Measurements from ENCODE around the gene IQCH.
"Not testable (repeated sequence)": the region's sequence is repeated elsewhere in the genome, so short reads cannot be mapped to it uniquely, and the experiment has no call there.

Gene IQCH

DNA sequence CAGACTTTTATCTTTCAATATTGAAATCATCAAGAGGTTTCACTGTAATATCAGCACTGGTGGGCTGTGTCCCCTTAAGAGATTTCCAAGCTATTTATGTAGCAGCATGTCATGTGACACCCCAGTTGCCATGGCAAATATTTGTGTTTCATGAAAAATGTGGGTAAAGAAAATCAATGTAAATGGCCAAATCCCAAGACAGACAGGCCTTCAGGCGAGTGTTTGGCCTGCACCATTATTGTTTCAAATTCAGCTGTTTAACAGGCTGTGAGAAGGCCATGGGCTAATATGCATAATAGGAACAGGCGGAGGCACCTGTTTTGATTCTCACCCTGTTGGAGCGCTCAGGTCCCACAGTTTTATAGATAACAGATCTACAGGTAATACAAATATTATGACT lies 104.2 kb downstream of the IQCH start:
- Histone ChIP-seq H3K27me3 (ENCODE audit: insufficient read depth, insufficient read length) (no peaks in the 10 kb centered on the region), H3K36me3 (ENCODE audit: insufficient read depth, insufficient read length, low read length) (no peaks in the 10 kb centered on the region), H3K9me3 (ENCODE audit: insufficient read depth, low read length) (no peaks in the 10 kb centered on the region), H3K4me1 (ENCODE audit: insufficient read depth, insufficient read length) (no peaks in the 10 kb centered on the region), H3K4me3 (ENCODE audit: insufficient read length, low read depth) (no peak overlapping the region), H3K9ac (ENCODE audit: insufficient read length, low read depth) (no peak overlapping the region)
- no peak for TF ChIP-seq SUZ12 (IDR thresholded peaks at IDR 0.05; ENCODE audit: extremely low read depth, insufficient read depth, insufficient read length)
- TF ChIP-seq ZNF274 (IDR thresholded peaks at IDR 0.05; ENCODE audit: low read depth, low read length) = no peak
- TF ChIP-seq YY1 (IDR thresholded peaks at IDR 0.05; ENCODE audit: insufficient read depth, insufficient read length) = no peak
- DNase-seq (ENCODE audit: low read depth, low spot score) = no peak

DNA sequence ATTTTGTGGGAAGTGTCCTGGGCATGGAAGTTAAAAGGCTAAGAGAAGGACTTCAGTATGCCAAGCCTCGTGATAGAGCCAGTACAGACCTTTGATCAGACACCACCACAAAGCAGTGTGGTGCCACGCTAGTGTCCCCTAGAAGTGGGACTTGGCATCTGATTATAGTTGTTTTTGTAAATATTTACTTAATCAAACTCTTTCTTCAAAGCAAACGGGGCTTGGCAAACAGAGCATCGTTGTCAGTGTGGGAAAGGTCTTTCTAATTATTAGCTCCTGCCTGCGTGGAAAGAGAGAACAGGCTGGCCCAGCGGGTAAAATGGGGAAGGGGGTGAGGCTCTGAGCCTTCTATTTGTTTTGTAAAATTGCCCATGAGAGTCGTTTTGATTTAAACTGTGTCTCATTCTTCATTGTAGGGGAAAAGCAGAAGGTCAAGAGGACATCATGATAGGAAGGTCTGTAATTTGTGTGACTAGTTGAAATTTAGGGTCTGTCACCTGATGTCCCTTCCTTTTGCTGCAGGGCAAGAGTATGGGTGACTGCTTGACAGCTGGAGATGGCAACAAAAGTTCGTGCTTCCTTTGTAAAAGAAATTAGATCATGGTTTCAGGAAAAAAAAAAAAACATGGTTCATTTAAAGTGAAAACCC lies 105.0 kb downstream of the IQCH start:
- no peaks in the 10 kb centered on the region for H3K4me1 ChIP-seq (ENCODE audit: insufficient read depth, insufficient read length)
- no peak overlapping the region for H3K9ac ChIP-seq (ENCODE audit: insufficient read length, low read depth)
- no peaks in the 10 kb centered on the region for H3K27me3 ChIP-seq (ENCODE audit: insufficient read depth, insufficient read length)
- TF ChIP-seq YY1 (IDR thresholded peaks at IDR 0.05; ENCODE audit: insufficient read depth, insufficient read length) (no peak), SUZ12 (IDR thresholded peaks at IDR 0.05; ENCODE audit: extremely low read depth, insufficient read depth, insufficient read length) (no peak), ZNF274 (IDR thresholded peaks at IDR 0.05; ENCODE audit: low read depth, low read length) (no peak)
- no peaks in the 10 kb centered on the region for H3K9me3 ChIP-seq (ENCODE audit: insufficient read depth, low read length)
- no peaks in the 10 kb centered on the region for H3K36me3 ChIP-seq (ENCODE audit: insufficient read depth, insufficient read length, low read length)
- no peak overlapping the region for H3K4me3 ChIP-seq (ENCODE audit: insufficient read length, low read depth)
- no peak for DNase-seq (ENCODE audit: low read depth, low spot score)

GRCh38 chr15:67361100-67361499 lies 106.5 kb downstream of the IQCH start:
- Histone ChIP-seq H3K36me3 (ENCODE audit: insufficient read depth, insufficient read length, low read length) (no peaks in the 10 kb centered on the region), H3K9ac (ENCODE audit: insufficient read length, low read depth) (no peak overlapping the region), H3K9me3 (ENCODE audit: insufficient read depth, low read length) (no peaks in the 10 kb centered on the region), H3K4me1 (ENCODE audit: insufficient read depth, insufficient read length) (no peaks in the 10 kb centered on the region), H3K27me3 (ENCODE audit: insufficient read depth, insufficient read length) (no peaks in the 10 kb centered on the region), H3K4me3 (ENCODE audit: insufficient read length, low read depth) (no peak overlapping the region)
- no peak for TF ChIP-seq YY1 (IDR thresholded peaks at IDR 0.05; ENCODE audit: insufficient read depth, insufficient read length)
- TF ChIP-seq SUZ12 (IDR thresholded peaks at IDR 0.05; ENCODE audit: extremely low read depth, insufficient read depth, insufficient read length) = no peak
- TF ChIP-seq ZNF274 (IDR thresholded peaks at IDR 0.05; ENCODE audit: low read depth, low read length) = no peak
- no peak for DNase-seq (ENCODE audit: low read depth, low spot score)

GRCh38 chr15:67363712-67364111 lies 109.1 kb downstream of the IQCH start:
- H3K27me3 ChIP-seq (ENCODE audit: insufficient read depth, insufficient read length); H3K36me3 ChIP-seq (ENCODE audit: insufficient read depth, insufficient read length, low read length): not testable (repeated sequence)

GRCh38 chr15:67365994-67366393 lies 111.4 kb downstream of the IQCH start:
- TF ChIP-seq YY1 (IDR thresholded peaks at IDR 0.05; ENCODE audit: insufficient read depth, insufficient read length) = no peak
- no peak for TF ChIP-seq ZNF274 (IDR thresholded peaks at IDR 0.05; ENCODE audit: low read depth, low read length)
- TF ChIP-seq SUZ12 (IDR thresholded peaks at IDR 0.05; ENCODE audit: extremely low read depth, insufficient read depth, insufficient read length) = no peak
- no peak overlapping the region for H3K9ac ChIP-seq (ENCODE audit: insufficient read length, low read depth)
- H3K4me1 ChIP-seq (ENCODE audit: insufficient read depth, insufficient read length) = no peaks in the 10 kb centered on the region

More at GRCh38 chr15:67363712-67364111, 109.1 kb downstream of the IQCH start:
- H3K4me3 ChIP-seq (ENCODE audit: insufficient read length, low read depth); H3K4me1 ChIP-seq (ENCODE audit: insufficient read depth, insufficient read length); DNase-seq (ENCODE audit: low read depth, low spot score); H3K9ac ChIP-seq (ENCODE audit: insufficient read length, low read depth); H3K9me3 ChIP-seq (ENCODE audit: insufficient read depth, low read length): not testable (repeated sequence)

DNA sequence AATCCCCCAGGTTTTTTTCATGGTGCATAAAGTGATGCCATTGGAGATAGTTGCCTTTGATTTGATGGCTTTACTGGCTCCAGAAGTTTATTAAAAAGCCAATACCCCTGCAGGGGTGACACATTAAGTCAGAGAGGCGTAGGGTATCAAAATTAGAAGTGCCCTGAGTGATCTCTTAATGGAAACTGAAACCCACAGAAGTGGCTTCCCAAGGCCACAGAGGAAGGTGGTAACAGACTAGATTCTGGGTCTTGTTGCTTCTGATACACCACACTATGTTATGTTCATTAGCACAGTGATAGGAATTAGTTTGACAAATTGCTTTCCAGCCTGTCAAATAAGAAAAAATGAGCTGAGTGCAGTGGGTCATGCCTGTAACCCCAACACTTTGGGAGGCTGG lies 112.3 kb downstream of the IQCH start:
- H3K36me3 ChIP-seq (ENCODE audit: insufficient read depth, insufficient read length, low read length) = no peaks in the 10 kb centered on the region
- no peaks in the 10 kb centered on the region for H3K9me3 ChIP-seq (ENCODE audit: insufficient read depth, low read length)
- DNase-seq (ENCODE audit: low read depth, low spot score) = no peak
- no peak overlapping the region for H3K4me3 ChIP-seq (ENCODE audit: insufficient read length, low read depth)
- H3K9ac ChIP-seq (ENCODE audit: insufficient read length, low read depth) = no peak overlapping the region
- no peaks in the 10 kb centered on the region for H3K27me3 ChIP-seq (ENCODE audit: insufficient read depth, insufficient read length)
- no peak for TF ChIP-seq SUZ12 (IDR thresholded peaks at IDR 0.05; ENCODE audit: extremely low read depth, insufficient read depth, insufficient read length)
- no peak for TF ChIP-seq YY1 (IDR thresholded peaks at IDR 0.05; ENCODE audit: insufficient read depth, insufficient read length)
- no peak for TF ChIP-seq ZNF274 (IDR thresholded peaks at IDR 0.05; ENCODE audit: low read depth, low read length)
- H3K4me1 ChIP-seq (ENCODE audit: insufficient read depth, insufficient read length) = no peaks in the 10 kb centered on the region

More at GRCh38 chr15:67365994-67366393, 111.4 kb downstream of the IQCH start:
- no peak for DNase-seq (ENCODE audit: low read depth, low spot score)
- Histone ChIP-seq H3K27me3 (ENCODE audit: insufficient read depth, insufficient read length) (no peaks in the 10 kb centered on the region), H3K36me3 (ENCODE audit: insufficient read depth, insufficient read length, low read length) (no peaks in the 10 kb centered on the region), H3K4me3 (ENCODE audit: insufficient read length, low read depth) (no peak overlapping the region), H3K9me3 (ENCODE audit: insufficient read depth, low read length) (no peaks in the 10 kb centered on the region)

GRCh38 chr15:67369359-67369998 lies 114.9 kb downstream of the IQCH start:
- no peak overlapping the region for H3K9ac ChIP-seq (ENCODE audit: insufficient read length, low read depth)
- no peak for DNase-seq (ENCODE audit: low read depth, low spot score)
- H3K9me3 ChIP-seq (ENCODE audit: insufficient read depth, low read length) = no peaks in the 10 kb centered on the region
- TF ChIP-seq ZNF274 (IDR thresholded peaks at IDR 0.05; ENCODE audit: low read depth, low read length) = no peak
- TF ChIP-seq SUZ12 (IDR thresholded peaks at IDR 0.05; ENCODE audit: extremely low read depth, insufficient read depth, insufficient read length) = no peak
- TF ChIP-seq YY1 (IDR thresholded peaks at IDR 0.05; ENCODE audit: insufficient read depth, insufficient read length) = no peak
- no peak overlapping the region for H3K4me3 ChIP-seq (ENCODE audit: insufficient read length, low read depth)
- H3K4me1 ChIP-seq (ENCODE audit: insufficient read depth, insufficient read length) = no peaks in the 10 kb centered on the region
- no peaks in the 10 kb centered on the region for H3K36me3 ChIP-seq (ENCODE audit: insufficient read depth, insufficient read length, low read length)
- no peaks in the 10 kb centered on the region for H3K27me3 ChIP-seq (ENCODE audit: insufficient read depth, insufficient read length)

All from NT2/D1 (cell line).